K562 (cell line): ENCODE measurements around the gene NKAIN4. TPM values are rescaled to one million over a fixed set of nuclear protein-coding genes. Genes with fewer than 3 reads are reported as not detected.

ENCODE experiments used
- AFF1 ChIP-seq, 2 experiments: fragments of 450-650 bp; IDR thresholded peaks; 2 replicates each; pipeline ENCODE4 v1.6.1; 2018; ENCODE audit warnings: mild to moderate bottlenecking in 2 of 2, low read depth in 1 of 2; ENCODE audit not compliant: partially characterized antibody in 2 of 2
- CEBPB ChIP-seq: fragments of 450-650 bp; IDR thresholded peaks from 2 replicates; pipeline ENCODE4 v1.6.1; 2016; ENCODE audit warnings: missing genetic modification characterization, missing compliant biosample characterization
- CHD7 ChIP-seq: fragments of 200-600 bp; sonication (generic); IDR thresholded peaks from one replicate; pipeline ENCODE4 v1.6.1; 2012; ENCODE audit warnings: mild to moderate bottlenecking, low read depth, low read length, inconsistent platforms
- CTBP1 ChIP-seq: fragments of 450-650 bp; IDR thresholded peaks from 2 replicates; pipeline ENCODE4 v1.6.1; 2016; ENCODE audit warnings: borderline replicate concordance
- ETV5 ChIP-seq: sonication (generic); formaldehyde crosslinking; IDR thresholded peaks from 2 replicates; pipeline ENCODE4 v1.4.0; 2020; ENCODE audit warnings: low read depth, mild to moderate bottlenecking, missing genetic modification reagents
- MED1 ChIP-seq: sonication (generic); formaldehyde crosslinking; IDR thresholded peaks from 2 replicates; pipeline ENCODE4 v1.8.1; 2023; ENCODE audit warnings: missing genetic modification reagents, borderline replicate concordance
- NFE2L1 ChIP-seq: fragments of 450-650 bp; IDR thresholded peaks from 2 replicates; pipeline ENCODE4 v1.6.1; 2016; ENCODE audit warnings: missing genetic modification characterization, low read depth, mild to moderate bottlenecking, missing compliant biosample characterization, moderate library complexity, borderline replicate concordance
- SNIP1 ChIP-seq: fragments of 450-650 bp; IDR thresholded peaks from 2 replicates; pipeline ENCODE4 v1.7.1; 2017; ENCODE audit warnings: low read depth, mild to moderate bottlenecking
- TOE1 ChIP-seq, 2 experiments: fragments of 450-650 bp in 1 of 2; sonication (generic) in 1 of 2; formaldehyde crosslinking in 1 of 2; IDR thresholded peaks; 2 replicates each; pipeline versions ENCODE4 v1.7.1 to v1.8.0; 2016 to 2022; ENCODE audit warnings: borderline replicate concordance in 2 of 2, mild to moderate bottlenecking in 2 of 2, antibody characterized with exemption in 1 of 2, inconsistent platforms in 1 of 2, low read depth in 1 of 2, missing genetic modification reagents in 1 of 2, moderate library complexity in 1 of 2
- polyA plus RNA-seq, 8 experiments: library from polyadenylated mRNA; depleted of rRNA in 4 of 8; stranded (reverse) in 5 of 8; unstranded in 3 of 8; fragments of >200 nt; fragmentation: Nextera tagmentation in 2 of 8; fragmentation: Illumina TruSeq in 1 of 8; extraction: Ambion mirVana in 2 of 8; extraction: Trizol in 1 of 8; gene quantifications; 2 replicates each; pipeline versions ENCODE4 v1.2.1 to v1.2.3, GENCODE V29; 2011 to 2014; ENCODE audit warnings: inconsistent platforms in 1 of 8, missing spikeins in 1 of 8
- total RNA-seq, 7 experiments: library from RNA; depleted of rRNA in 6 of 7; stranded (reverse); fragments of >200 nt in 6 of 7; fragmentation: Illumina TruSeq in 2 of 7; extraction: Trizol in 2 of 7; gene quantifications; 2 replicates each; pipeline versions ENCODE4 v1.2.1 to v1.2.3, GENCODE V29; 2011 to 2021; ENCODE audit warnings: low replicate concordance in 1 of 7

NKAIN4 gene
- total and polyA plus RNA-seq, 9 of the 15 experiments (the other 6 are each of a cell fraction or from before 2014, with no cell fraction given): not detected

- peak; percentile 43; the same call in 1 of the 2 replicates for TF ChIP-seq CTBP1
- TF ChIP-seq TOE1 (IDR thresholded peaks at IDR 0.05; ENCODE audit: borderline replicate concordance): no peak
- 0 out of 2 replicates have a peak, but pooled peaks have one; percentile 41 for TF ChIP-seq TOE1 (CRISPR knock-in tag; IDR thresholded peaks at IDR 0.05; ENCODE audit: borderline replicate concordance, low read depth)
- no peak for TF ChIP-seq MED1 (CRISPR knock-in tag)
- no peak for TF ChIP-seq AFF1 (IDR thresholded peaks at IDR 0.05; ENCODE audit: low read depth in 1 of 2, partially characterized antibody in 2 of 2)
- TF ChIP-seq ETV5 (CRISPR knock-in tag): no peak
- no peak for TF ChIP-seq CEBPB (tag)
- TF ChIP-seq NFE2L1 (tag): no peak
- TF ChIP-seq SNIP1: no peak
- no peak for TF ChIP-seq CHD7
These were observed 18.1 kb upstream of the NKAIN4 start, which contains the start of gene ARFGAP1 (continued) for GRCh38 chr20:63272105-63273058.
